Endometrial microvascular endothelial cells (primary cell): ENCODE results near the gene MCOLN3. TPM values are rescaled to one million over a fixed set of nuclear protein-coding genes. Genes with fewer than 3 reads are reported as not detected.
"Not testable (repeated sequence)": the region's sequence is repeated elsewhere in the genome, so short reads cannot be mapped to it uniquely, and the experiment has no call there.

Experiments
- in situ Hi-C: cut with HindIII; loops from 2 replicates; pipeline ENCODE4 v1.10.0; 2017; ENCODE audit warnings: low sequenced_read_pairs, low pct_unique_long_range_greater_than_20kb; ENCODE audit errors: inconsistent ontology term
- total RNA-seq: library from RNA; depleted of rRNA; stranded (reverse); fragments of >200 nt; gene quantifications from one replicate; pipeline ENCODE4 v1.2.3, GENCODE V29; 2015; ENCODE audit errors: inconsistent ontology term

The MCOLN3 gene
- total RNA-seq, 1 donor from 2014 or later: not detected

DNA sequence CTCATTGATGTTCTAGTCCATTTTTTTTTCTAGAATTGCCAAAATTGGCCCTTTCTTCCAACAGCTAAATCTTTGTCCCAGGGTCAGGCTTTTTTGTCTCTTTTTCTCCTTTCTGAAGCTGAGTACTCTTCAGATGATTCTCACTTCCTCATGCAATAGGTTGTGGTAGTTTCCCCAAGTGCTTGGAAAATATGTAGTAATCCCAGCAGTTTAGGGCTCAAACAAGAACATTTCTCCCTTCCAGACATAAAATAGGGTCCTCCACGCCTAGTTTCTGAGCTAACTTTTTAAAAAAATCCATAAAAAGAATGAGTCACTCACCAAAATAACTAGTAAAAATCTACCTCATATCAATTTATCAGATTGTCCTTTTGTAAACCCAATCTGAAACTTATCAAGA lies 10.0 kb upstream of the MCOLN3 start:
- in situ Hi-C loops: no loop called here

DNA sequence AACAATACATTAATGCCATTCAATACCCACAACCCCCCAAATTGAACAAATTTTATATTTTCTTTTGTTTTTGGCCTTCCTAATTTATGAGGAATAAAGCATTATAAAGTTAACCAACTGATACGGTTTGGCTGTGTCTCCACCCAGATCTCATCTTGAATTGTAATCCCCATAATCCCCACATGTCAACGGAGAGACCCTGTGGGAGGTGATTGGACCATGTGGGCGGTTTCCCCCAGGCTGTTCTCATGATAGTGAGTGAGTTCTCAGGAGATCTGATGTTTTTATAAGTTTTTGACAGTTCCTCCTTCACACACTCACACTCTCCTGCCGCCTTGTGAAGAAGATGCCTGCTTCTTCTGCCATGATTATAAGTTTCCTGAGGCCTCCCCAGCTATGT lies 6.4 kb upstream of the MCOLN3 start:
- in situ Hi-C loops: no loop called here

DNA sequence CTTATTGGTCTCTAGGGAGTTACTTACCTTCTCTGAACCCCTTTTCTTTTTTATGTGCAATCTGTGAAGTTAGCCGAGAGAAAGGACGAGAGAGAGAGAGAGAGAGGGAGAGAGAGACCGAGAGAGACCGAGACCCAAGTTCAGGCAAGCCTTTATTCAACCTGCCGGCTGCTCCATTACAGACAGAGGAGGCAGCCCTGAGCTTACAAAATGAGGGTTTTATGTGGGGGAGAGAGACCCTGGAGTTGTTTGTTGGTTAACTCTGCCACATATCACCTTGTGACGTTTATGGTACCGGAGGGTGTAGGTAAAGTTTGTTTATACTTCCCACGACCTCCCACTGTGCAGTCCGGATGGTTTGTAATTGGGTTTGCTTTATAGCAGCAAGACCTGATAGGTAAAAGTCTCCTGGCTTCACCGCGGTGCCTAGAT lies 1.5 kb upstream of the MCOLN3 start:
- in situ Hi-C loops: no loop called here

- in situ Hi-C loops: no loop called here
These were observed 616 bp downstream of the MCOLN3 start for GRCh38 chr1:85047472-85048295.

DNA sequence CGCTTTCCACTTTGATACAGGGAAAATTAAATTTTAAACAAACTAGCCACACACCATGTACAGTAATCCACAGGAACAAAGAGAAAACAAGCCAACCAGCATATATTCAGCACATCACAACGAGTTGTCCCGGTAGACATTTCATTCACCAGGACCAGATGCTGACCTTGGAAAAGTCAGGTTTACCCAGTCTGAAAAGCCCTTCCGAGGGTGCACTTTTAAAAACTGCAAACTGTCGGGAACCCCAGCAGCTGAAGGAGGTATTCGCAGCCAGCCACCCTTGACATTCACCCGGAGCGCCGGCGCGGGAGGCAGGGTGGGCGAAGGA lies 1.2 kb downstream of the MCOLN3 start:
- in situ Hi-C loops: no loop called here

GRCh38 chr1:85042413-85042812 lies 5.9 kb downstream of the MCOLN3 start:
- in situ Hi-C loops: no loop called here

- in situ Hi-C loops: no loop called here
These were observed 6.5 kb downstream of the MCOLN3 start for GRCh38 chr1:85041793-85042192.

GRCh38 chr1:85033221-85033620 lies 15.1 kb downstream of the MCOLN3 start:
- in situ Hi-C loops: no loop called here

- in situ Hi-C loops: no loop called here
These were observed 17.8 kb downstream of the MCOLN3 start for GRCh38 chr1:85030536-85030935.

DNA sequence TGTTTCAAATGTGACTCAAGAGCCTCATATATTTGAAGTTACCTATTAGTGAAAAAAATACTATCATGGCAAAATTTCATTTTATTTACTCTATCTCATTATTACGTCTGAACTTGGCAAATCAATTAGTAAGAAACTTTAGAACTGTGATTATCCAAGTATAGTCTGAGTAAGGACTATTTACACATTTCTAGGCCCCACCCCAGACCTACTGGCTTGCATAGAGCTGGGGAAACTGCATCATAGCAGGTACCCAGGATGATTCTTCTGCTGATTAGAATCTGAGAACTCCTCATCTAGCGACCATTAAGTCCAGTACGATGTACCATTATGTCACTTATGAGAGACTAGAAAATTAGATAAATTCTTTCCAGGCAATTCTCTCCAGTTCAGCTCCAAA lies 20.1 kb downstream of the MCOLN3 start:
- in situ Hi-C loops: no loop called here

DNA sequence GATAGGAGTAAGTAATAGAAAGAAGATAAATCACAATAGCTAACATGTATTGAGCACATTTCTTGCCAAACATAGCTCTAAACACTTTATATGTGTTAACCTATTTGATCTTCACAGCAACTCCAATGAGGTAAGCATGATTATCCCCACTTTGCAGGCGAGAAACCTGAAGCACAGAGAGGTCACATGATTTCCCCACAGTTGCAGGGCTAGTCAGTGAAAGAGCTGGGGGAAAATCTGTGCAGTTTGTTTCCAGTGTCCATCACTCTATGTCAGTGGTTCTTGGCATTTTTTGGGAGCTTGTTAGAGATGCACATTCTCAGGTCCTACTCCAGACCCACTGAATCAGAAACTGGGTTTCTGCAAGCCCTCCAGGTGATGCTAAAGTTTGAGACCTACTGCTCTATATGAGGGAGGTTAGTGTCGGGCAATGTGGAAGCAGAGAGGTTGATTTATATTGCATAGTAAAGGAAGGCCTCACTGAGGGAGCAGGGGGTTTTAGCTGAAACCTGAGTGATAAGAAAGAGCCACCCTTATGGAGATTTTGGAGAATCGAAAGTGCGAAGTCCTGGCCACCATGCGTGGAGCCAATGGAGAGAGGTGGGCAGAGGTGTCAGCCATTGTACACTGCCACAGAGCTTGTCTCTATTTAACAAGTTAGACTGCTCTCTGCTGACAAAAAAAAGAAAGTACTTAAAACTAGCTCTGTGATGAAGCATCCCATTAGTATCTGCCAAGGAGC lies 20.9 kb downstream of the MCOLN3 start:
- in situ Hi-C loops: no loop called here

- in situ Hi-C loops: no loop called here
These were observed 22.4 kb downstream of the MCOLN3 start for GRCh38 chr1:85025940-85026339.

- in situ Hi-C loops: no loop called here
These were observed 23.6 kb downstream of the MCOLN3 start for GRCh38 chr1:85024736-85025135.

- in situ Hi-C loops: no loop called here
These were observed 25.6 kb downstream of the MCOLN3 start for GRCh38 chr1:85022700-85023099.

DNA sequence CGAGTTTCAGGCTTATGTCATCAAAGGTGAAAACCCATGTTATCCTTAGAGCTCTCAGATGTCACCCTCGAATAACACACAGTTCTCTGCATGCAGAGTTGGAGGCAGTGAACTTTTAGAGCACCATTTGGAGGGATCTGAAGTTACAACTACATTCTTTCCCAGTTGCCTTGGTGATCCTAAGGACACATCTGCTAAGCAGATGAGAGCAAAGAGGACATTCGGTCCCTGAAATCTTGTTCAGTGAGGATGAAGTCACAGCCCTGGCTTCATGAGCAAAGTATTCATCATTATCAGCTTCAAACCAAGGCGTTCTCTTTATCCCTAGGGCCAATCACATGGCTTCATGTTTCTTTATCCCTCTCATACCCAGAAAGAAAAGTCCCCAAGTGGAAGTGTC lies 28.3 kb downstream of the MCOLN3 start:
- in situ Hi-C loops: no loop called here

GRCh38 chr1:85015826-85016225 lies 32.5 kb downstream of the MCOLN3 start:
- in situ Hi-C loops: no loop called here

- in situ Hi-C loops: not testable (repeated sequence)
These were observed 42.7 kb downstream of the MCOLN3 start for GRCh38 chr1:85005641-85006040.

DNA sequence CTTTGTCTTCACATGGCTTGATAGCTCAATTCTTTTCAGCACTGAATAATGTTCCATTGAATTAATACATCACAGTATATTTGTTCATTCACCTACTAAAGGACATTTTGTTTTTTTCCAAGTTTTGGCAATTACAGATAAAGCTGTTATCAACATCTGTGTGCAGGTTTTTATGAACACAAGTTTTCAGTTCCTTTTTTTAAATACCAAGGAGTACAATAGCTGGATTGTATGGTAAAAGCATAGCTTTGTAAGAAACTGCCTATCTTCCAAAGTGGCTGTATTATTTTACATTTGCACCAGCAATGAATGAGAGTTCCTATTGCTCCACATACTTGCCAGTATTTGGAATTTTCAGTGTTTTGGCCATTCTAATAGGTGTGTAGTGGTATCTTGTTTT lies 46.6 kb downstream of the MCOLN3 start:
- in situ Hi-C loops: no loop called here

DNA sequence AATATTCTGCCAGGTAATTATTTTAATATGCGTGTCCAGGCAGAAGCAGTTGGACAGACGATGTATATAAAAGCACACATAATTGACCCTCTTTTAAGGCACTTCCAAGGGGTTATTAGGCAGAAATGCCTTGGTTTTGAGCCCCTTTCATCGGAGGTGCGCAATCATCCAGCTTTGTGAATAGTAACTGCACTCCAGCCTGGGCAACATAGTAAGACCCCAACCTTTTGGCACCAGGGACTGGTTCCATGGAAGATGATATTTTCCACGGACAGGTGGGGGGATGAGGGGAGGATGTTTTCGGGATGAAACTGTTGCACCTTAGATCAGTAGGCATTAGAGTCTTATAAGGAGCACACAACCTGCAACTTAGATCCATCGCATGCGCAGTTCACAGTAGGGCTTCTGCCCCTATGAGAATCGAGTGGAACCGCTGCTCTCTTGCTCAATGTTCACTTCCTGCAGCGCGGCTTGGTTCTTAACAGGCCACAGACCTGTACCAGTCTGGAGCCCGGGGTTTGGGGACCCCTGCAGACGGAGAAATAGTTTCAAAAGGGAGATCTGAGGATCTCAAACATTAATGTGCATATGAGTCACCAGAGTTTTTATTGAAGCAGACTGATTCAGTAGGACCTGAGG lies 49.5 kb downstream of the MCOLN3 start:
- in situ Hi-C loops: no loop called here
